GM21786 (cell line): Measurements from ENCODE around the gene UBAC2.
A peak's percentile ranks its signal among the peaks of the same experiment; 100 is the strongest.
"Not testable (repeated sequence)": the region's sequence is repeated elsewhere in the genome, so short reads cannot be mapped to it uniquely, and the experiment has no call there.

Source experiments
- ATAC-seq: cut with Tn5 transposase; IDR thresholded peaks from one replicate; pipeline ENCODE4 v1.9.1; 2021; ENCODE audit not compliant: unreplicated experiment

Gene UBAC2

DNA sequence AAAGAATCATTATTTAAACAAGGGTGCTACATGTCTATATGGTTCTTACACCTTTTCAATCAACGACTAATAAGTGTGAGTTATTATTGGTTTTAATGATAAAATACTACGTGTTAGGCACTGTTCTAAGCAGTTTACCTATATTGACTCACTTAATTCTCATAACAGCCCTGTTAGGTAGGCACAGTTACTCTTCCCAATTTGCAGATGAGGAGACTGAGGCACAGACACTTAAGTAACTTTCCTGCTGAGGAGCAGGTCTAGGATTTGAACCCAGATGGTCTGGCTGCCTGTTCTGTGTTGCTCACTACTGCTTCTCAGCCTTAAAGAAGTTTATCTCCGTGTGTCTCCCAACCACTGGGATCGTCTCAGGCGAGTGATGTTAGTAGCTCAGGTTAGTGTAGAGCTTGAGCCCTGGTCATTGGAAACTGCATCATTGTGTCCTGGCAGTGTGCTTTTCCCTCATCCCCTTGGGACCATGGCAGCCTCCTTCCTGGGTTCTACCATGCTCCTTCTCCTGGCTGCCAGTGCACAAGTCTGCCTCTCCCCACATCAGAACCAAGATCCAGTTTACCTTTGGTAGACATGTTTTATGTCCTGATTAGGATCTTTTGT lies 10.9 kb downstream of the UBAC2 start:
- no peak for ATAC-seq

- peak; percentile 81 for ATAC-seq
These were observed 13.6 kb downstream of the UBAC2 start for GRCh38 chr13:99214232-99214631.

DNA sequence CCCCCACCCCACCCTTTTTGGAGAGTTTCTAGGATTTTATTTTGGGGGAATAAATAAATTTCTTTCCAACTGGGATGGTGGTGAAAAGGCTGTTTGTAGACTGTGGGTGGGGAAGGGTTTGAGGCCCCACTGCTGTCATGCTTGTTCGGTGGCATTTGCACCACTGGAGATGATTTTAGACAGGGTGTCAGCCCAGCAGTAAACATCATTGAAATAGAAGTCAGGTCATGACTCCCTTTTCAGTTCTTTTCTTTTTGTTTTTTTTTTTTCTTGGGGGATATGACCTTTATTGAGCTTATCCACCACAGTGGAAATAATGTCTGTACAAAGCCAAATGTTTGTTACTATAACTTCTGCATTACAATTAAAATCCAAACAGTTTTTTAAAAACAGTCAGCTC lies 14.1 kb downstream of the UBAC2 start:
- ATAC-seq: no peak

DNA sequence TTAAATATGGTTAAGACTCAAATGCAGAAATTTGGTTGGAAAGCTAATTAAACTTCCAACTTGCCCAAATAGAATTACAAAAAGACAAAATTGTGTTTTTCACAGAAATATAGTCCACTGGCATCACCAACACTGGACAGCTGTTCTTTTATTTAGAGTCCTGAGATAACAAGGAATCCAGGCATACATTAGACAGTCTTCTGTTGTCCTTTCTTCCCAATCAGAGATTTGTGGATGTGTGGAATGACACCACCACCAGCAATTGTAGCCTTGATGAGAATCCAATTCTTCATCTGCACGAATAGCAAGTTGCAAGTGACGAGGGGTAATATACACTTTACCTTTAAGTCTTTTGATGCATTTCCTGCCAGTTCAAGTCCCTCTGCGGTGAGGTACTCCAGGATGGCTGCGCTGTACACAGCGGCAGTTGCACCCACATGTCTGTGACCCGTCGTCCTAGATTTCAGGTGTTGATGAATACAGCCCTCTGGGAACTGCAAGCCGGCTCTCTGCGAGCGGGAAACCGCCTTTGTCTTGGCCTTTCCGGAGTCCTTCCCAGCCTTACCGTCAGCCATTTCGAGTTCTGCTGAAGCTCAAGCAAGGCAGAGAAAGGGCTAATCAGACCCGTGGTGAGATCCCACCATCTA lies 14.7 kb downstream of the UBAC2 start:
- no peak for ATAC-seq

- ATAC-seq: no peak
These were observed 16.9 kb downstream of the UBAC2 start for GRCh38 chr13:99217461-99218110.

- ATAC-seq: no peak
These were observed 17.5 kb downstream of the UBAC2 start for GRCh38 chr13:99218126-99218525.

DNA sequence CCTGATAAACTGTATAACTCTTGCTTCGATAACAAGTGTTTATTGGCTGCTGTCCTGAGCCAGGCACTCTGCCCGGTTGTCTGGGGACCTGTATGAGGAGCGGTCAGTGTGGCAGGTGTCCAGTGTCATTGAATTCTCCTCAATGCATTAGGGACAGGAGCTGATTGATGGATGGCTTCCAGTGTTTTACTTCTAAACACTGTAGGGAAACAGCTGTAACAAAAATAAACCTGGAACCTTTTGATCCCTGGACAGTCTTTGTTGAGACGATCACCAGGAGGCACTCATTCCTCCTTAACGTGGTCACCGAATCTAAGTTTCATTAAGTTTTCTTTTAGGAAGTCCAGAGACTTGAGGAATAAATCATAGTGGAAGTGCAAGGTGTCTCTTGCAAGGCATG lies 17.9 kb downstream of the UBAC2 start:
- ATAC-seq: no peak

DNA sequence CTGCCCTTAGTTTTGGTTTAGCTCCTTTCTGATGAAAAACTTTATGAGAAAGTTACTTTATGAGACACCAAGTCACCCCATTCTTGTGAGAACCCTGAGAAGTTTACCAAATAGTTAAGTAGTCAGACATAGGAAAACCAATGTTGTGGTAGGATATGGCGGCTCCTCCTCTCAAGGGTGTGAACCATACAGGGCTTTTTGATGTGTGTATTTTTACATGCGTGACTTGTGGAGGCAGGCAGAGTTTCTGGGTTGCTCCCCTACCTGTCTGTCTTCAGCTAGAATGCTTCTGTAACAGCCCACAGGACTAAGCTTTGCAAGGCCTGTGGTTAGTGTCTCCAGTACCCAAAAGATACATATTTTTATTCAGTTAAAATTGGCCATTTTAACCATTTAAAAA lies 18.3 kb downstream of the UBAC2 start:
- peak; percentile 49 for ATAC-seq

DNA sequence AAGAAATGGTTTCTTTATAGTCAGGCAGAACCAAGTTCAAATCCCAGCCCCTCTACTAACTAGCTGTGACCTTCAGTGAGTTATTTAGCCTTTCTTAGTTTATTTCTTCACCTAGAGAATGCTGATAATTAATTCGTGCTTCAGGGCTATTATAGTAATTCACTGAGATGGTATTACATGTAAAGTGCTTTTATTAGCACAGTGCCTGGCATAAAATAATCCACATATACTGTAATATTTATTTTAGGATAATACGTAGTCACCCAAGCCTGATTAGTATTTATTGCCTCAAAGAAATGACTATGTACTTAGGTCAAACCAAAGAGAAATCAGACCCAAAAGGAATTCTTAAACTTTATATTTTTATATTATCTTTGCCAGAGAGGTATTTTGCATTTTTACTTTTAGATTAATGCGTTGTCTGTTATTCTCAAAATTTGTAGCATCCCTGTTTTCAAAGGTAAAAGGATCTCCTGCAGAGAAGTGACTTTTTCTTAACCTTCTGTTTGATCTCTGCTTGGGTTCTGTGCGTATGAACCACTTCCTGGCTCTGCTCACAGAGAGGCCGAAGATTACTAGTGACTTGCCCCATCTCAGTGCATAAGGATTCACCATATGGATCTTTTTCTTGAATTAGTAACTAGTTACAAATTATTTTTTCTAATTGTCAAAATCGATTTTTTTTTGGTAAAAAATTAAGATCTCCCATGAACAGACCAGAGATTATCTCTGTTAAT lies 19.7 kb downstream of the UBAC2 start:
- ATAC-seq: no peak

GRCh38 chr13:99221567-99222239 lies 21.0 kb downstream of the UBAC2 start:
- ATAC-seq: no peak

DNA sequence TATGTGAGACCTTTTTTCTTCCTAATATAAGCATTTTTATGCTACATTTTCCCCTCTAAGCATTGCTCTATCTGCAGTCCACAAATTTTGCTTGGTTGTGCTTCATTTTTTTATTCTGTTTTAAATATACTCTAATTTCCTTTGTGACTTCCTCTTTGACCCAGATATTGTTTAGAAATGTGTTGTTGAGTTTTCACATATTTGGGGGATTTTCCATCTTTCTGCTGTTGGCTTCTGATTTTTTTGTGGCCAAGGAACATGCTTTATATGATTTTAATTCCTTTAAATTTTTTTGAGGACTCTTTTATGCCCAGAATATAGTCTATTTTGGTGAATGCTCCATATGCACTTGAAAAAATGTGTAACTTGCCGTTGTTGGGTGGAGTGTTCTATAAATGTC lies 22.9 kb downstream of the UBAC2 start:
- no peak for ATAC-seq

DNA sequence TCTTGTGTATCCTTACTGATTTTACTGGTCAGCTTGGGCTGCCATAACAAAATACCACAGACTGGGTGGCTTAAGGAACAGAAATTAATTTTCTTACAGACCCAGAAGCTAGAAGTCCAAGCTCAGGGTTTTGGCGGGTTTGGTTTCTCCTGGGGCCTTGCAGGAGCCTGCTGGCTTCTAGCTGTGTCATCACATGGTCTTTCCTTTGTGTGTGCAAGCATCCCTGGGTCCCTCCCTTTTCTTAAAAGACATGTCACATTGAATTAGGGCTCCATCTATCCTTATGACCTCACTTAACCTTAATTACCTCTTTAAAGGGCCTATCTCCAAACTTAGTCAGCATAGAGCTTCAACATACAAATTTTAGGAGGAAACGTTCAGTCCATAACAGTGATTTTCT lies 23.4 kb downstream of the UBAC2 start:
- ATAC-seq: no peak

GRCh38 chr13:99225078-99225477 lies 24.4 kb downstream of the UBAC2 start:
- no peak for ATAC-seq

GRCh38 chr13:99226513-99226912 lies 25.9 kb downstream of the UBAC2 start:
- no peak for ATAC-seq

- no peak for ATAC-seq
These were observed 26.8 kb downstream of the UBAC2 start for GRCh38 chr13:99227331-99227900.

GRCh38 chr13:99227909-99228688 lies 27.4 kb downstream of the UBAC2 start:
- no peak for ATAC-seq

DNA sequence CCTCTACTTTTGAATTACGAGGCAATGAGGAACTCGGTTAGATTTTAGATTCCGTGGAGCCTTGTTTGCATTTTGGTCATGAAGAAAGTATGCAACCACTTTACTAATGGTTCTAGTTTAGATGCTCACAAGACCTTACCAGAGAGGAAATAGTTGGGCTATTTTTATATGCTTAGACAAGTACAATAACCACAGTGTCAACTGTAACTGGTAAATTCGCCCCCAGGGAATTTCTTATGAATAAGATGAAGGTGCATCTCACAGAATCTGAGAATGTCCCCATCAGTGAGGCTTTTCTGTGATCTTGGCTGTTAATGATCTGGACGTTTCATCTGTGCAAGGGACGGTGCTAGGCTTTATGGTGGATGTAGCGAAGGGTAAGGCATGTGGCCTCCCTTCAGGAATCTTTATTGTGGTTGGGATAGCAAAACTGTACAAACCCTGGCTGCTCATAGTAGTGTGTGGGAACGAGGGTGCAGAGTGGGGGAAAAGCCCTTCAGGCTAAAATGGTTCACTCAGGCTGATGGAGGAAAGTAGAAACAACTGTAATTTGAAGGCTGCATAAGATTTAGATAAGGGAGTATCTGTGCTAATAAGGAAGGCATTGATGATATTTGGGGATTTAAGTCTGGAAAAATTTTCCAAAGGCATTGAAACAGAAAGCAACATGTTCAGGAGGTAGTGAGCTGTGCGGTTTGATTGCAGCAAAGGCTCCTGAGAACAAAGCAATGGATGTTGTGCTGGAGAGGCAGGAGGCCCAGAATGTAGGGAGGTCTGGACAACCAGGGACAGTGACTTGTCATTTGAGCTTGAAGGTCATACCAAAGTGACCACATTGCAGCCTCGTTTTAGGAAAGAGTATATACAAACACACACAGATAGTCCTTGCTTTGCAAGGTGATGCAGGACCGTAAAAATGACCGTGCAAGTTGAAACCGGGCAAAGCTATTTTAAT lies 28.4 kb downstream of the UBAC2 start:
- peak; percentile 93 for ATAC-seq

DNA sequence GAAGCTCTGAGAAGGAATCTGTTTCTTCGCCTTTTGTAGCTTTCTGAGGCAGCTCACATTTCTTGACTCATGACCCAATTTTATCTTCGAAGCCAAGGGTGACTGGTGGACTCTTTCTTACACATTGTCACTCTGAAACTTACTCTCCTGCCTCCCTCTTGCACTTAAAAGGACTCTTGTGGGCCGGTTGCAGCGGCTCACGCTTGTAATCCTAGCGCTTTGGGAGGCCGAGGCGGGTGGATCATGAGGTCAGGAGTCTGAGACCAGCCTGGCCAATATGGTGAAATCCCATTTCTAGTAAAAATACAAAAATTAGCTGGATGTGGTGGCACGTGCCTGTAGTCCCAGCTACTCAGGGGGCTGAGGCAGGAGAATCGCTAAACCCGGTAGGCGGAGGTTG lies 29.9 kb downstream of the UBAC2 start:
- ATAC-seq: not testable (repeated sequence)

GRCh38 chr13:99230991-99231390 lies 30.3 kb downstream of the UBAC2 start:
- ATAC-seq: no peak
